Right atrium auricular region (tissue), 2 donors: ENCODE results near the gene ZNF692. TPM values are rescaled to one million over a fixed set of nuclear protein-coding genes. Genes with fewer than 3 reads are reported as not detected.

Experiments used
- DNase-seq: peaks from one replicate; pipeline ENCODE4 v3.0.0-alpha.2; 2019; ENCODE audit warnings: low spot score
- H3K27ac ChIP-seq, 2 donors: fragments of 200-600 bp; sonication (generic); 1 replicate in 1 of 2; 2 replicates in 1 of 2; pipeline ENCODE4 v1.5.1; 2016 to 2019
- H3K27me3 ChIP-seq, 2 donors: fragments of 200-600 bp; sonication (generic); one replicate each; pipeline versions ENCODE4 v1.5.1 to v1.6.0; 2017 to 2019
- H3K36me3 ChIP-seq: fragments of 200-600 bp; sonication (generic); one replicate; pipeline ENCODE4 v1.5.1; 2016
- H3K4me1 ChIP-seq, 2 donors: fragments of 200-600 bp; sonication (generic); one replicate each; pipeline versions ENCODE4 v1.5.1 to v1.6.0; 2017 to 2019
- H3K4me3 ChIP-seq, 2 donors: fragments of 200-600 bp; sonication (generic); 1 replicate in 1 of 2; 2 replicates in 1 of 2; pipeline ENCODE4 v1.5.1; 2017 to 2019; ENCODE audit warnings: mild to moderate bottlenecking in 1 of 2, moderate library complexity in 1 of 2
- H3K9me3 ChIP-seq, 2 donors: fragments of 200-600 bp; sonication (generic); one replicate each; pipeline ENCODE4 v1.5.1; 2019
- CTCF ChIP-seq, 2 donors: fragments of 200-600 bp; sonication (generic); IDR thresholded peaks; one replicate each; pipeline ENCODE4 v1.5.1; 2019; ENCODE audit warnings: antibody characterized with exemption in 2 of 2
- total RNA-seq, 2 donors: library from RNA; depleted of rRNA; stranded (reverse); fragments of >200 nt; gene quantifications; one replicate each; pipeline ENCODE4 v1.1.0, GENCODE V29; 2016

ZNF692 gene
- total RNA-seq, 2 donors from 2014 or later = 9.7 to 11.8 TPM

GRCh38 chr1:248839168-248839555 is 19.7 kb downstream of the ZNF692 start:
- H3K27me3 ChIP-seq = no peaks in the 10 kb centered on the region
- no peak for TF ChIP-seq CTCF (IDR thresholded peaks at IDR 0.05)
- H3K4me3 ChIP-seq = peak overlapping the region; percentile 94 to 96
- H3K9me3 ChIP-seq = no peaks in the 10 kb centered on the region
- DNase-seq = no peak
- peaks cover 0 to 54% of the 10 kb centered on the region in 2 donors for H3K4me1 ChIP-seq
- no peaks in the 10 kb centered on the region for H3K36me3 ChIP-seq
- peak overlapping the region; percentile 100 for H3K27ac ChIP-seq

GRCh38 chr1:248838357-248839167 is 20.3 kb downstream of the ZNF692 start:
- Histone ChIP-seq H3K9me3 (no peaks in the 10 kb centered on the region), H3K4me1 (peaks cover 0 to 49% of the 10 kb centered on the region in 2 donors), H3K4me3 (peak overlapping the region; percentile 94 to 96), H3K27me3 (no peaks in the 10 kb centered on the region), H3K36me3 (no peaks in the 10 kb centered on the region), H3K27ac (peak overlapping the region; percentile 100)
- no peak for TF ChIP-seq CTCF (IDR thresholded peaks at IDR 0.05)
- peak; percentile 93 for DNase-seq

- no peaks in the 10 kb centered on the region for H3K9me3 ChIP-seq
- H3K36me3 ChIP-seq = no peaks in the 10 kb centered on the region
- no peak for TF ChIP-seq CTCF (IDR thresholded peaks at IDR 0.05)
- peak within 1 kb of the TSS; percentile 100 for H3K27ac ChIP-seq
- no peaks in the 10 kb centered on the region for H3K27me3 ChIP-seq
- peak within 1 kb of the TSS; percentile 94 to 96 for H3K4me3 ChIP-seq
- peaks cover 0 to 43% of the 10 kb centered on the region in 2 donors for H3K4me1 ChIP-seq
- DNase-seq = peak; percentile 99
Observed at GRCh38 chr1:248837781-248838356, 21.0 kb downstream of the ZNF692 start, which contains the start of gene ZNF672. Gene ZNF672 (plus strand): TSS chr1:248838224. CDS start chr1:248847275, 9,051 bp downstream.

GRCh38 chr1:248837045-248837780 is 21.7 kb downstream of the ZNF692 start:
- H3K4me3 ChIP-seq = peak overlapping the region; percentile 94 to 96
- H3K27me3 ChIP-seq = no peaks in the 10 kb centered on the region
- peak overlapping the region; percentile 100 for H3K27ac ChIP-seq
- H3K9me3 ChIP-seq = no peaks in the 10 kb centered on the region
- DNase-seq = no peak
- no peak for TF ChIP-seq CTCF (IDR thresholded peaks at IDR 0.05)
- no peaks in the 10 kb centered on the region for H3K36me3 ChIP-seq
- peaks cover 0 to 36% of the 10 kb centered on the region in 2 donors for H3K4me1 ChIP-seq

- Histone ChIP-seq H3K9me3 (no peaks in the 10 kb centered on the region), H3K4me3 (no peak overlapping the region), H3K27ac (no peak overlapping the region), H3K27me3 (no peaks in the 10 kb centered on the region), H3K36me3 (no peaks in the 10 kb centered on the region), H3K4me1 (peaks cover 0 to 10% of the 10 kb centered on the region in 2 donors)
- DNase-seq = no peak
- no peak for TF ChIP-seq CTCF (IDR thresholded peaks at IDR 0.05)
Observed at GRCh38 chr1:248834343-248834940, 24.4 kb downstream of the ZNF692 start.
